B cell (primary cell): ENCODE results near the gene C11orf21.

Experiments used
- CTCF ChIP-seq: fragments of 200-600 bp; IDR thresholded peaks from one replicate; pipeline ENCODE4 v1.8.0; 2022; ENCODE audit warnings: antibody characterized with exemption, mild to moderate bottlenecking
- EZH2 ChIP-seq: IDR thresholded peaks from 2 replicates; pipeline ENCODE4 v1.6.1; 2012; ENCODE audit warnings: borderline replicate concordance, low read depth, mild to moderate bottlenecking, moderate library complexity, low read length; ENCODE audit not compliant: insufficient read depth, poor library complexity, severe bottlenecking

GRCh38 chr11:2345050-2345449 lies 43.3 kb upstream of the C11orf21 start:
- TF ChIP-seq EZH2 (no peak), CTCF (no peak)
